Activated T-cell treated with anti-CD3 and anti-CD28 coated beads, Interleukin-2, amount 50 U/mL, for 72 hours (primary cell): ENCODE results near the gene SLC25A29. TPM values are rescaled to one million over a fixed set of nuclear protein-coding genes. Genes with fewer than 3 reads are reported as not detected.
"Not testable (repeated sequence)": the region's sequence is repeated elsewhere in the genome, so short reads cannot be mapped to it uniquely, and the experiment has no call there.

Source experiments
- ATAC-seq, 2 donors: fragments of 150-1000 bp; cut with Tn5 transposase; replicated peaks in 1 of 2; 2 replicates each; pipeline ENCODE4 v1.10.0; 2021; ENCODE audit warnings: moderate library complexity in 2 of 2, mild to moderate bottlenecking in 1 of 2
- DNase-seq, 2 donors: peaks; one replicate each; pipeline ENCODE4 v3.0.0; 2021 to 2022; ENCODE audit warnings: mixed read lengths in 1 of 2
- H3K27ac Mint-ChIP-seq: one replicate; pipeline ENCODE4 v1.8.0; 2022; ENCODE audit warnings: mild to moderate bottlenecking, moderate library complexity, mixed read lengths
- H3K27me3 Mint-ChIP-seq: one replicate; pipeline ENCODE4 v1.8.0; 2022; ENCODE audit warnings: low read depth, mixed read lengths
- H3K36me3 Mint-ChIP-seq, 2 donors: one replicate each; pipeline ENCODE4 v1.8.0; 2022; ENCODE audit warnings: mixed read lengths in 2 of 2, mild to moderate bottlenecking in 1 of 2; ENCODE audit not compliant: insufficient read depth in 2 of 2
- H3K4me1 Mint-ChIP-seq: one replicate; pipeline ENCODE4 v1.8.0; 2022; ENCODE audit warnings: low read depth, mixed read lengths
- H3K4me3 Mint-ChIP-seq, 2 donors: one replicate each; pipeline ENCODE4 v1.8.0; 2022; ENCODE audit warnings: mild to moderate bottlenecking in 2 of 2, mixed read lengths in 2 of 2, moderate library complexity in 2 of 2
- H3K9me3 Mint-ChIP-seq, 2 donors: one replicate each; pipeline ENCODE4 v1.8.0; 2022; ENCODE audit warnings: mixed read lengths in 2 of 2
- total RNA-seq, 2 donors: library from RNA; stranded (reverse); gene quantifications; one replicate each; pipeline ENCODE4 v1.2.3, GENCODE V29; 2022

SLC25A29 gene
- total RNA-seq, 2 donors from 2014 or later = 22.7 to 47.2 TPM

GRCh38 chr14:100313464-100314230 is 7.4 kb upstream of the SLC25A29 start:
- H3K27me3 Mint-ChIP-seq = no peaks in the 10 kb centered on the region
- no peak overlapping the region for H3K4me3 Mint-ChIP-seq
- H3K36me3 Mint-ChIP-seq = no peaks in the 10 kb centered on the region
- DNase-seq = no peak
- no peak overlapping the region for H3K27ac Mint-ChIP-seq
- H3K9me3 Mint-ChIP-seq = no peaks in the 10 kb centered on the region
- no peak for ATAC-seq
- peaks cover 4% of the 10 kb centered on the region for H3K4me1 Mint-ChIP-seq

- H3K4me3 Mint-ChIP-seq = no peak overlapping the region
- H3K4me1 Mint-ChIP-seq = peaks cover 4% of the 10 kb centered on the region
- H3K36me3 Mint-ChIP-seq = no peaks in the 10 kb centered on the region
- H3K9me3 Mint-ChIP-seq = no peaks in the 10 kb centered on the region
- peaks cover 2% of the 10 kb centered on the region for H3K27me3 Mint-ChIP-seq
- H3K27ac Mint-ChIP-seq = peak overlapping the region; percentile 4
- ATAC-seq (no peak), DNase-seq (no peak)
These were observed 6.7 kb upstream of the SLC25A29 start for GRCh38 chr14:100312877-100313400.

GRCh38 chr14:100312110-100312876 is 6.0 kb upstream of the SLC25A29 start:
- H3K9me3 Mint-ChIP-seq, DNase-seq, H3K36me3 Mint-ChIP-seq, ATAC-seq, H3K4me1 Mint-ChIP-seq, H3K27me3 Mint-ChIP-seq, H3K4me3 Mint-ChIP-seq: not testable (repeated sequence)
- H3K27ac Mint-ChIP-seq = peak overlapping the region; percentile 4

- ATAC-seq = no peak
These were observed 2.9 kb upstream of the SLC25A29 start for GRCh38 chr14:100309028-100309737.

GRCh38 chr14:100308427-100308792 is 2.2 kb upstream of the SLC25A29 start:
- not testable (repeated sequence) for H3K36me3 Mint-ChIP-seq, H3K9me3 Mint-ChIP-seq, H3K4me3 Mint-ChIP-seq, H3K4me1 Mint-ChIP-seq, DNase-seq, ATAC-seq, H3K27ac Mint-ChIP-seq
- H3K27me3 Mint-ChIP-seq = peaks cover 18% of the 10 kb centered on the region

More at GRCh38 chr14:100309028-100309737, 2.9 kb upstream of the SLC25A29 start:
- H3K27ac Mint-ChIP-seq = no peak overlapping the region
- H3K4me1 Mint-ChIP-seq = peaks cover 8% of the 10 kb centered on the region
- H3K4me3 Mint-ChIP-seq = no peak overlapping the region
- H3K9me3 Mint-ChIP-seq = no peaks in the 10 kb centered on the region
- H3K36me3 Mint-ChIP-seq = no peaks in the 10 kb centered on the region
- no peak for DNase-seq
- H3K27me3 Mint-ChIP-seq = peaks cover 18% of the 10 kb centered on the region

GRCh38 chr14:100307766-100308426 is 1.7 kb upstream of the SLC25A29 start:
- no peaks in the 10 kb centered on the region for H3K36me3 Mint-ChIP-seq
- H3K27ac Mint-ChIP-seq = no peak overlapping the region
- H3K27me3 Mint-ChIP-seq = peaks cover 18% of the 10 kb centered on the region
- no peaks in the 10 kb centered on the region for H3K9me3 Mint-ChIP-seq
- no peak for ATAC-seq
- peaks cover 8% of the 10 kb centered on the region for H3K4me1 Mint-ChIP-seq
- DNase-seq = no peak
- peak overlapping the region; percentile 55 to 56 for H3K4me3 Mint-ChIP-seq

GRCh38 chr14:100306998-100307765 is 938 bp upstream of the SLC25A29 start:
- Mint-ChIP-seq H3K36me3 (no peaks in the 10 kb centered on the region), H3K27ac (no peak overlapping the region), H3K27me3 (peaks cover 18% of the 10 kb centered on the region), H3K4me1 (peaks cover 8% of the 10 kb centered on the region), H3K9me3 (no peaks in the 10 kb centered on the region), H3K4me3 (peak overlapping the region; percentile 56 to 82)
- ATAC-seq = no peak
- DNase-seq = no peak

- H3K9me3 Mint-ChIP-seq = no peaks in the 10 kb centered on the region
- peak; percentile 46 to 60 for DNase-seq
- H3K4me1 Mint-ChIP-seq = peaks cover 8% of the 10 kb centered on the region
- ATAC-seq = peak; percentile 17 to 33
- H3K27ac Mint-ChIP-seq = peak overlapping the region; percentile 34
- peak overlapping the region; percentile 83 to 86 for H3K4me3 Mint-ChIP-seq
- H3K27me3 Mint-ChIP-seq = peaks cover 18% of the 10 kb centered on the region
- no peaks in the 10 kb centered on the region for H3K36me3 Mint-ChIP-seq
These were observed 732 bp downstream of the SLC25A29 start for GRCh38 chr14:100305324-100306100.

GRCh38 chr14:100304825-100305323 is 1.4 kb downstream of the SLC25A29 start:
- DNase-seq (no peak), ATAC-seq (no peak)
- H3K4me3 Mint-ChIP-seq = peak overlapping the region; percentile 83 to 86

GRCh38 chr14:100303925-100304324 is 2.3 kb downstream of the SLC25A29 start:
- Mint-ChIP-seq H3K4me3 (peak overlapping the region in 1 of 2 donors; percentile 34), H3K27me3 (peaks cover 18% of the 10 kb centered on the region), H3K9me3 (no peaks in the 10 kb centered on the region), H3K4me1 (peaks cover 8% of the 10 kb centered on the region), H3K27ac (no peak overlapping the region), H3K36me3 (no peaks in the 10 kb centered on the region)
- DNase-seq (no peak), ATAC-seq (no peak)

More at GRCh38 chr14:100304825-100305323, 1.4 kb downstream of the SLC25A29 start:
- Mint-ChIP-seq H3K27me3 (peaks cover 18% of the 10 kb centered on the region), H3K4me1 (peaks cover 8% of the 10 kb centered on the region), H3K36me3 (no peaks in the 10 kb centered on the region), H3K9me3 (no peaks in the 10 kb centered on the region), H3K27ac (peak overlapping the region; percentile 34)

GRCh38 chr14:100303179-100303578 is 3.1 kb downstream of the SLC25A29 start:
- DNase-seq (peak in 1 of 2 donors; percentile 27), ATAC-seq (no peak)
- H3K4me1 Mint-ChIP-seq = peaks cover 8% of the 10 kb centered on the region
- H3K9me3 Mint-ChIP-seq = no peaks in the 10 kb centered on the region
- H3K27ac Mint-ChIP-seq = peak overlapping the region; percentile 24
- peaks cover 18% of the 10 kb centered on the region for H3K27me3 Mint-ChIP-seq
- H3K4me3 Mint-ChIP-seq = no peak overlapping the region
- H3K36me3 Mint-ChIP-seq = no peaks in the 10 kb centered on the region
